GM10266 (cell line): ENCODE results near the gene KTN1.

Source experiments
- DNase-seq: peaks from one replicate; pipeline ENCODE4 v3.0.0; 2012; ENCODE audit errors: extremely low spot score
- CTCF ChIP-seq: IDR thresholded peaks from 2 replicates; pipeline ENCODE4 v1.5.1; 2012; ENCODE audit warnings: mild to moderate bottlenecking, low read depth; ENCODE audit not compliant: control insufficient read depth, insufficient read depth; ENCODE audit errors: missing control alignments

KTN1 gene

GRCh38 chr14:55625481-55625880 lies 45.5 kb downstream of the KTN1 start:
- no peak for TF ChIP-seq CTCF
- DNase-seq = no peak

DNA sequence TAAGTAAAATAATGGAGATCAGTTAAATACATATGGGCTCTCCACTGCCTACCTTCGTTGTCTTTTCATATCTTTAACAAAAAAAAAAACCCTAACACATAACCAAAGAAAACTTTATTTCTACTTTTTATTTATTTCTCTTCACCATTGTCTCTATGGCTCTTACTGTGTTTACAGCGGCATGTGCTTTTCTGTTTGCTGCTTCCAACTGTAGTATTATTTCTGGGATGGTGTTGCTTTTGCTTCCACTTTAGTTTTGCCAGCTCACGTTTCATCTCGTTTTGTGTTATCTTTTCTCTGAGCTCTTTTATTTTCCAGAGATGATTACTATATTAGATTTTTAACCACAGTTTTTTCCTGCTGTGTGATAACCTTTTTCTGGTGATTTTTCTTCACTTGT lies 46.1 kb downstream of the KTN1 start:
- DNase-seq = no peak
- TF ChIP-seq CTCF = no peak

DNA sequence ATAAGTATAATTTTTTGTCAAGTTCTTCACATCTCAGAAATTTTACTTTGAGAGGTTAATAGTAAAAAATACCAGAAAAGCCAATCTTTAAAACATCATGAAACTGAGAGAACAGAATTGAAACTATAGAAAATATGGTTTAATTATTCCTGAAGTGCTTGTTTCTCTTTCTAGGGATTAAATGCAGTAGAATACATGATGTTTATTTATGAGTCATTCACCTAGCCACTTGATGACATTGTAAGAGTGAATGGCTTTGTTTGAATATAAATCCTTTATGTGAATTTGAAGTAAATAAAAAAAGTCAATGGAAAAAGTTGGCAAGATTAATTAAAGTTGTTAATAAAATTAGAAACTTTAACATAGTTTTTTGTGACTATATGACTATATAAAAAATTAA lies 48.4 kb downstream of the KTN1 start:
- DNase-seq = no peak
- TF ChIP-seq CTCF = no peak

GRCh38 chr14:55638665-55639064 lies 58.7 kb downstream of the KTN1 start:
- no peak for DNase-seq
- no peak for TF ChIP-seq CTCF

DNA sequence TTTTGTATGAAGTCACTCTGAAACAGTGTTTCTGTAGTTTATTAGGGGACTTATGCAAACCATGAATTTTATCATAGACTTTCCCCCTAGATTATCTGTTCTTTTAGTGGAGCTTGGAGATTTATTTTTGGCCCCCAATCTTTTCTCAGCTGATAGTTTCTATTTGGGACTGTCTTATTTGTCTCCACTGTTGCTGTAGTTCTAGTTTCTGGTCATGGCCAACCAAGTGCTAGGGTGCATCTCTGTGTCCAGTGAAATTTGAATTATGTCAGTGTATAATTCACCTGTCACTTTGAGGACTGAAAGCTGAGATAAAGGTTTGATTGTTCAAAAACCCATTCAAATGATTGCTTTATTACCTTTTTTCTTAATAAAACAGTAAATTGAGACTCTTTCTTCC lies 61.3 kb downstream of the KTN1 start:
- no peak for DNase-seq
- no peak for TF ChIP-seq CTCF

DNA sequence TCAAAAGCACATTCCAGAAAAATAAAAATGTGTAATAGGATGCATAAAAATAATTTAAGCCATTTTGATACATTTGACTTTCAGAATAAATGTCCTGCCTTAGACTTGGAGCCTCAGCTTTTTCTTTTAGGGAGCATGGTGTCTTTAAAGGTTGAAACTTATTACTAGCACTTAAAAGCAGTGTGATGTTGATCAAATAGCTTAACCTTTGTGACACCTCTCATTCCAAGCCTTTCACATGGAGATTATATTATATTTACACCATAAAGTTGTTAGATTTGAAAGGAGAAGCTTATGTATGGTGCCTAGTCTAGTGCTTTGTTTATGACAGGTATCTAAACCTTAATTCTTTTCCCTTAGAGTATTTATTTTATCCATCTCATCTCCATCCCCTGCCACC lies 61.9 kb downstream of the KTN1 start:
- DNase-seq = no peak
- no peak for TF ChIP-seq CTCF

DNA sequence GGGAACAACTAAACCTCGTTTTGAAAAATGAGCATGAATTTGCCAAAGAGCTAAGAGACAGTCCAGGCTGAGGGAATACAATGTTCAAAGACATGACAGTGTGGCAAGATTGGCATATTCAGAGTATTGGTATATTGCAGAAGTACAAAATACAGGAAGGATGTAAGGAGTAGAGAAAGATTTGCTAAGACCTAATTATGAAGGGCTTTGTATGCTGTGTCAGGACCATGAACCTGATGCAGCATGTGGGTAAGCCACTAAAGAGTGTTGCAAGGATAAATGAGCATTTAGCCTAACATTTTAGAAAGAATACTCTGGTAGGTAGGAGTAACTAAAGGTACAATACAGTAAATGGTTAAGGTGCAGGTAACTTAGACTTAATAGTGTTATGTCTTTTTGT lies 65.1 kb downstream of the KTN1 start:
- no peak for TF ChIP-seq CTCF
- DNase-seq = no peak
